Right renal pelvis (tissue), 4 donors: ENCODE measurements around the gene PIGQ. TPM values are rescaled to one million over a fixed set of nuclear protein-coding genes. Genes with fewer than 3 reads are reported as not detected.

ENCODE experiments used
- DNase-seq, 4 donors: peaks; one replicate each; pipeline ENCODE4 v3.0.0-alpha.2; 2013; ENCODE audit warnings: low read depth in 4 of 4, low spot score in 3 of 4, missing footprints in 1 of 4
- polyA plus RNA-seq, 4 donors: library from polyadenylated mRNA; unstranded; fragments of 120-200 nt; gene quantifications; one replicate each; pipeline ENCODE4 v1.2.1, GENCODE V29; 2013; ENCODE audit not compliant: insufficient read length in 4 of 4

PIGQ gene
- polyA plus RNA-seq = 10 to 100 TPM; 54.7 to 75.4 (median 65.0) TPM

GRCh38 chr16:569445-570254 is at the start of gene PIGQ:
PIGQ (plus strand) TSS chr16:569968; CDS start chr16:574075, 4,107 bp downstream.
- DNase-seq = no peak

- no peak for DNase-seq
Measured at GRCh38 chr16:520847-521246, 48.9 kb upstream of the PIGQ start.

GRCh38 chr16:521381-522210 is 48.2 kb upstream of the PIGQ start:
- no peak for DNase-seq

GRCh38 chr16:522320-523096 is 47.3 kb upstream of the PIGQ start:
- DNase-seq = no peak

GRCh38 chr16:523097-523741 is 46.5 kb upstream of the PIGQ start:
- DNase-seq = no peak

- DNase-seq = no peak
Measured at GRCh38 chr16:524274-525040, 45.3 kb upstream of the PIGQ start.

GRCh38 chr16:525123-525519 is 44.6 kb upstream of the PIGQ start:
- DNase-seq = no peak

DNA sequence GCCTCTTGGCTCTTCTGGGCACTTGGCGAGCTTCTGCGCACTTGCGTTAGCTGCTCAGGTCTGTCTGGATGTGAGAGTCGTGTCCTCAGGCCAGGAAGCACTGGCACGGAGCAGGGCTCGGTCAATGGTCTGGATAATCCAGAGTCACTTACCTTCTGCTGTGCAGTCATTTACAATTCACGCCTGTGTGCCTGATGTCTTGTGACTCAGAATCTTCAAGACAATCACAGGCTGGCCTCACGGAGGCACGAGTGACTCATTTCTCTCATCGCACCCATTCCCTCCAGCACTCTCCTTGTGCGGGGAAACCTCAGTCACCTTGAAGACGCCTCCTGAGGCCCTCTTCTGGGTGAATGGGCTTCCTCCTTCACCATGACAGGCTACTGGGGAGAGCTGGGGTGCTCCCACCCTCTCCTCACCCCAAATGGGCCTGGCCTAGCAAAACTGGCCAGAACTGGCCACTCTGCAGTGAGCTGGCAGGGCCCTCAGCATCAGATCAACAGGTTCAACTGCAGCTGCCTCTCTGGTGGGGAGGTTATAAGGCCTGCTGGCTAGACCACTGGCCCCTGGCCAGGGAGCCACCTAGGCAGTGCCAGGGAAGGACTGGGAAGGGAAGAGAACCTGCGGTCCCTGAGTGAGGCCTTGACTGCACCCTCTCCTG is 44.1 kb upstream of the PIGQ start:
- DNase-seq = no peak

DNA sequence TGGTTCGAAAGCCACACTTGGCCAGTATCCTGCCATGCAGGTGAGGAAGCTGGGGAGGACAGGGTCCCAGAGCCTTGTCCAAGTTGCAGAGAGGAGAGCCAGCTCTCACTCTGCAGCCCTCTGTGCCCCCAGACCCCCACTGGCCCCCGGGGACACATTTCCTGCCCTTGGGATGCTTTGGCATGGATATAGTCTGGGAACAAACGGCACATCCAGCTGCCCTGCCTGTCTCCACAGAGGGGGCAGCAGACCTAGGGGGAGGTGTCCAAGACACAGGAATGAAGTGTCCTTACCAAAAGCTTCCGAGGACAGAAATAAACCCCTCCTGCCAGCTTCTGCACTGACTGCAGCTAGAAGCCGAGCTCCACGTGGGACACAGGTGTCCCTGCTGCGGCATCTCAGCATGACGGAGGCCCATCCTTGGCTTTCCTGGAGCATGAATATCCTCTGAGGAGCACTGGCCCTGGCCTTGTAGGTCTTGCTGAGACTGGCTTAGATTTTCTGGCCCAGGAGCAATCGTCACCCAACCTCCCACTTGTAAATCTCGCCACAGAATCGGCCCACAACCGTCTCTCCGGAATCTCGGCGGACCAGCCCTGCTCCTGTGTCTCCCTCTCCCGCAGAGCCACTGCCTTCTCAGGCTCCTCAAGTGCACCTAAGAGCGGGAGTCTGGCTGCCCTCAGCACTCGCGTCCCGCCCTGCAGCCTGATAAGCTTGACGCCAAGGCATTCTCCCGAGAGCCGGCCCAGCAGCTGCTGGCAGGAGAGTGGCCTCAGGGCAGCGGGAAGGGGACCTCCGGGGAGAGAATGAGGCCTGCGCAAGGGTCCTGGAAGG is 43.4 kb upstream of the PIGQ start:
- DNase-seq = peak in 1 of 4 donors; percentile 44

GRCh38 chr16:527015-527903 is 42.5 kb upstream of the PIGQ start, which contains the start of gene CAPN15:
CAPN15 (plus strand) TSS chr16:527712; CDS start chr16:546839, 19,127 bp downstream.
- peak; percentile 78 to 90 (median 84) for DNase-seq

GRCh38 chr16:528111-529011 is 41.4 kb upstream of the PIGQ start:
- no peak for DNase-seq

DNA sequence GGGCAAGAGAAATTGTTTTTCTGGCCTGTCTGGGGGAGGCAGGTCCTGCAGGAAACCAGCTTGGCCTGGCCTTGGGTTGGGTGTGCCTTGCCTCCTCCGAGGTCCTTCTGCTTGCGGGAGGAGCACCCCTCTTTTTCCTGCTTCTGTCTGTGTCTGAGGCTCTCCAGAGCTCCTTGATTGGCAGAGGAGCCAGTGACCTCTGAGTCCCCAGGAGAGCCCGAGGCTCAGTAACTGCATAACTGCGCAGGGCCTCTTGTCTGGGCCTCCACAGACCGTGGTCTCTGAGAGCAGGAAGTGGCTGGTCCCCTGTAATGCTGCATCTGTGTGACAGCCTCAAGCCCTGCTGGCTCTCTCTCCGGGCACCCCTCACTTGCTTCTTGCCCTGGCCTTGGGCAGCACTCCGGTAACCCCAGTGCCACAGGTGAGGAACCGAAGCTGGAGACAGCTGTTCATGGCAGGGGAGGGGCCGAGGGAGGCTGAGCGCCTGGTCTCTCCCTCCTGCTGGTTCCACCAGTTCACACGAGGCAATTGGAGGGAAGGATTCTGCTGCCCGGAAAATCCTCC is 40.7 kb upstream of the PIGQ start:
- no peak for DNase-seq

DNA sequence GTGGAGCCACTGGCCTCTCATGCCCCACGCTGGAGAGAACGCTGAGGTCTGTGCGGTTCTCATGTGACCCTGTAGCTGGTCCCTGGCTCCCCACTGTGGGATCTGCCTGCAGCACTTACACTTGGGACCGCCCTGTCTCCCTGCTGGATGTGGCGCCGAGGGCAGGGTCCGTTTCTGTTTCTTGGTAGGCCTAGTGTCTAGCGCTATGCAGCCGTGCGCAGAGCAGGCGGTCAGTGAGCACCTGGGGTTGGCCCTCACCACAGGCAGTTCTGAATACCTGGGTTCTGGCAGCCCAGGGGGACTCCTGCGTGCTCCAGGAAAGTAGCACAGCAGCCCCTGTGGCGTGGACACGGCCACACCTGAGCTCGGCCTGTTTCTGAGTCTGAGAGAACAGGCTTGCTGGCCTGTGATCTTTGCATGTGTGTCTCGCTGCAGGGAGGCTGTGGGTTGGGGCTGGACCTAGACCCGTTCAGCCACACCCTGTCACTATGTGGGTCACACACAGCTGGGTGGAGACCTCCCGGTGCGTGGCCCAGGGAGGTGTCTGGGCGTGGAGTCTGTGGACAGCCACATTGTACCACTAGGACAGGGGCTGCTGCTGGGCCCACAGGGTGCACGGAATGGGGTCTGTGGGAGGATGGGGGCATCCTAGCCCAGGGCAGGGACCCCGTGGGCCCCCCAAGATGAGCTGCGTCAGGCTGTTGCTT is 39.5 kb upstream of the PIGQ start:
- DNase-seq = no peak

DNA sequence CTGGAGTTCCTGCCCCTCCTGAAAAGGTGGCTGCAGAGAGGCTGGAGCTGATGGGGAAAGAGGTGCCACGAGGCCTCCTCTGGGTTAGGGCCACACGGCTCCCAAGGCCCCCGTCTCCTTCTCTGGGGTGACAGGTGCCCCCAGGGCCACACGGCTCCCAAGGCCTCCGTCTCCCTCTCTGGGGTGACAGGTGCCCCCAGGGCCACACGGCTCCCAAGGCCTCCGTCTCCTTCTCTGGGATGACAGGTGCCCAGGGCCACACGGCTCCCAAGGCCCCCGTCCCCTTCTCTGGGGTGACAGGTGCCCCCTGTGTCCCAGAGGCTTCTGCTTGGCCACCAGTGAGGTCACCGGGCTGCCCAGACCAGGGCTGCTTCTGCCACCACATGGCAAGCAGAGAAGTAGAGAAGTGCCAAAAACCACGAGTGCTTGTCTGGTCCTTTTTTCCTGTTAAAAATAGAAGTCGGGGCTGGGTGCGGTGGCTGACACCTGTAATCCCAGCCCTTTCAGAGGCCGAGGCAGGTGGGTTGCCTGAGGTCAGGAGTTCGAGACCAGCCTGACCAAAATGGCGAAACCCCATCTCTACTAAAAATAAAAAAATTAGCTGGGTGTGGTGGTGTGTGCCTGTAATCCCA is 38.2 kb upstream of the PIGQ start:
- no peak for DNase-seq
